ENCODE data around the gene MAP2K3.
A peak's percentile ranks its signal among the peaks of the same experiment; 100 is the strongest.
"Not testable (repeated sequence)": the region's sequence is repeated elsewhere in the genome, so short reads cannot be mapped to it uniquely, and the experiment has no call there.

The MAP2K3 gene

GRCh38 chr17:21297597-21297996 is 13.1 kb downstream of the MAP2K3 start:
- no peak for DNase-seq

- no peak for DNase-seq
These were observed 13.8 kb downstream of the MAP2K3 start for GRCh38 chr17:21298056-21298982.

GRCh38 chr17:21298983-21299519 is 14.5 kb downstream of the MAP2K3 start:
- DNase-seq: no peak

- no peak for DNase-seq
These were observed 15.6 kb downstream of the MAP2K3 start for GRCh38 chr17:21299981-21300600.

- DNase-seq: no peak
These were observed 16.4 kb downstream of the MAP2K3 start for GRCh38 chr17:21300601-21301571.

- DNase-seq: no peak
These were observed 17.4 kb downstream of the MAP2K3 start for GRCh38 chr17:21301593-21302550.

- no peak for DNase-seq
These were observed 18.4 kb downstream of the MAP2K3 start for GRCh38 chr17:21302711-21303425.

- no peak for DNase-seq
These were observed 19.0 kb downstream of the MAP2K3 start for GRCh38 chr17:21303441-21304065.

GRCh38 chr17:21304091-21304490 is 19.6 kb downstream of the MAP2K3 start:
- DNase-seq: no peak

- not testable (repeated sequence) for DNase-seq
These were observed 20.1 kb downstream of the MAP2K3 start for GRCh38 chr17:21304551-21305151.

GRCh38 chr17:21305431-21306180 is 21.1 kb downstream of the MAP2K3 start:
- DNase-seq: not testable (repeated sequence)

GRCh38 chr17:21306611-21307272 is 22.2 kb downstream of the MAP2K3 start:
- not testable (repeated sequence) for DNase-seq

GRCh38 chr17:21307273-21307625 is 22.7 kb downstream of the MAP2K3 start:
- DNase-seq: not testable (repeated sequence)

- DNase-seq: not testable (repeated sequence)
These were observed 24.4 kb downstream of the MAP2K3 start for GRCh38 chr17:21308931-21309381.

GRCh38 chr17:21310061-21310765 is 25.7 kb downstream of the MAP2K3 start:
- not testable (repeated sequence) for DNase-seq

GRCh38 chr17:21310766-21311602 is 26.5 kb downstream of the MAP2K3 start:
- peak in 1 of 2 experiments; percentile 11 for DNase-seq

GRCh38 chr17:21313320-21313719 is 28.8 kb downstream of the MAP2K3 start:
- no peak for DNase-seq

Measured in Kasumi-1 (cell line).